Right atrium auricular region (tissue), 2 donors: ENCODE results near the gene TTC23. TPM values are rescaled to one million over a fixed set of nuclear protein-coding genes. Genes with fewer than 3 reads are reported as not detected.

Experiments
- DNase-seq: peaks from one replicate; pipeline ENCODE4 v3.0.0-alpha.2; 2019; ENCODE audit warnings: low spot score
- H3K27ac ChIP-seq, 2 donors: fragments of 200-600 bp; sonication (generic); 1 replicate in 1 of 2; 2 replicates in 1 of 2; pipeline ENCODE4 v1.5.1; 2016 to 2019
- H3K27me3 ChIP-seq, 2 donors: fragments of 200-600 bp; sonication (generic); one replicate each; pipeline versions ENCODE4 v1.5.1 to v1.6.0; 2017 to 2019
- H3K36me3 ChIP-seq: fragments of 200-600 bp; sonication (generic); one replicate; pipeline ENCODE4 v1.5.1; 2016
- H3K4me1 ChIP-seq, 2 donors: fragments of 200-600 bp; sonication (generic); one replicate each; pipeline versions ENCODE4 v1.5.1 to v1.6.0; 2017 to 2019
- H3K4me3 ChIP-seq, 2 donors: fragments of 200-600 bp; sonication (generic); 1 replicate in 1 of 2; 2 replicates in 1 of 2; pipeline ENCODE4 v1.5.1; 2017 to 2019; ENCODE audit warnings: mild to moderate bottlenecking in 1 of 2, moderate library complexity in 1 of 2
- H3K9me3 ChIP-seq, 2 donors: fragments of 200-600 bp; sonication (generic); one replicate each; pipeline ENCODE4 v1.5.1; 2019
- CTCF ChIP-seq, 2 donors: fragments of 200-600 bp; sonication (generic); IDR thresholded peaks; one replicate each; pipeline ENCODE4 v1.5.1; 2019; ENCODE audit warnings: antibody characterized with exemption in 2 of 2
- total RNA-seq, 2 donors: library from RNA; depleted of rRNA; stranded (reverse); fragments of >200 nt; gene quantifications; one replicate each; pipeline ENCODE4 v1.1.0, GENCODE V29; 2016

The TTC23 gene
- total RNA-seq, 2 donors from 2014 or later = 13.6 to 14.6 TPM

- Histone ChIP-seq H3K36me3 (no peaks in the 10 kb centered on the region), H3K9me3 (no peaks in the 10 kb centered on the region), H3K27ac (peak overlapping the region; percentile 83 to 95), H3K4me1 (peaks cover 0 to 81% of the 10 kb centered on the region in 2 donors), H3K27me3 (no peaks in the 10 kb centered on the region), H3K4me3 (no peak overlapping the region)
- no peak for DNase-seq
- TF ChIP-seq CTCF (IDR thresholded peaks at IDR 0.05) = no peak
Observed at GRCh38 chr15:99172171-99172570, 77.2 kb downstream of the TTC23 start.

GRCh38 chr15:99170476-99171065 is 78.8 kb downstream of the TTC23 start:
- H3K4me3 ChIP-seq = no peak overlapping the region
- TF ChIP-seq CTCF (IDR thresholded peaks at IDR 0.05) = peak in 1 of 2 donors; percentile 57
- H3K27me3 ChIP-seq = no peaks in the 10 kb centered on the region
- peaks cover 0 to 71% of the 10 kb centered on the region in 2 donors for H3K4me1 ChIP-seq
- no peak for DNase-seq
- peak overlapping the region; percentile 83 to 95 for H3K27ac ChIP-seq
- H3K9me3 ChIP-seq = no peaks in the 10 kb centered on the region
- no peaks in the 10 kb centered on the region for H3K36me3 ChIP-seq

GRCh38 chr15:99169769-99170311 is 79.5 kb downstream of the TTC23 start:
- Histone ChIP-seq H3K4me3 (no peak overlapping the region), H3K27me3 (no peaks in the 10 kb centered on the region), H3K27ac (peak overlapping the region; percentile 83 to 95), H3K4me1 (peaks cover 0 to 64% of the 10 kb centered on the region in 2 donors), H3K9me3 (no peaks in the 10 kb centered on the region), H3K36me3 (no peaks in the 10 kb centered on the region)
- DNase-seq = no peak
- TF ChIP-seq CTCF (IDR thresholded peaks at IDR 0.05) = no peak

- Histone ChIP-seq H3K27ac (peak overlapping the region; percentile 83 to 95), H3K4me1 (peaks cover 0 to 56% of the 10 kb centered on the region in 2 donors), H3K27me3 (no peaks in the 10 kb centered on the region), H3K9me3 (no peaks in the 10 kb centered on the region), H3K4me3 (no peak overlapping the region), H3K36me3 (no peaks in the 10 kb centered on the region)
- no peak for TF ChIP-seq CTCF (IDR thresholded peaks at IDR 0.05)
- no peak for DNase-seq
Observed at GRCh38 chr15:99168601-99169580, 80.5 kb downstream of the TTC23 start.

- peaks cover 5% of the 10 kb centered on the region for H3K36me3 ChIP-seq
- peak overlapping the region; percentile 83 to 95 for H3K27ac ChIP-seq
- no peak for TF ChIP-seq CTCF (IDR thresholded peaks at IDR 0.05)
- H3K27me3 ChIP-seq = no peaks in the 10 kb centered on the region
- H3K4me3 ChIP-seq = no peak overlapping the region
- H3K4me1 ChIP-seq = peaks cover 0 to 43% of the 10 kb centered on the region in 2 donors
- no peak for DNase-seq
- no peaks in the 10 kb centered on the region for H3K9me3 ChIP-seq
Observed at GRCh38 chr15:99167640-99168039, 81.7 kb downstream of the TTC23 start.
